Activated naive CD8-positive, alpha-beta T cell treated with anti-CD3 and anti-CD28 coated beads for 36 hours (primary cell): Measurements from ENCODE around the gene INSC. TPM values are rescaled to one million over a fixed set of nuclear protein-coding genes. Genes with fewer than 3 reads are reported as not detected.

Experiments
- DNase-seq: peaks from one replicate; pipeline ENCODE4 v3.0.0; 2021
- H3K27ac Mint-ChIP-seq: one replicate; pipeline ENCODE4 v1.8.0; 2022; ENCODE audit warnings: mild to moderate bottlenecking, moderate library complexity, mixed read lengths
- H3K27me3 Mint-ChIP-seq: one replicate; pipeline ENCODE4 v1.8.0; 2022; ENCODE audit warnings: mild to moderate bottlenecking, mixed read lengths
- H3K36me3 Mint-ChIP-seq: one replicate; pipeline ENCODE4 v1.8.0; 2021; ENCODE audit warnings: mild to moderate bottlenecking, mixed read lengths
- H3K4me1 Mint-ChIP-seq: one replicate; pipeline ENCODE4 v1.8.0; 2021; ENCODE audit warnings: mixed read lengths
- H3K4me3 Mint-ChIP-seq: one replicate; pipeline ENCODE4 v1.8.0; 2022; ENCODE audit warnings: mild to moderate bottlenecking, moderate library complexity, mixed read lengths
- H3K9me3 Mint-ChIP-seq: one replicate; pipeline ENCODE4 v1.8.0; 2022; ENCODE audit warnings: mixed read lengths
- total RNA-seq, 2 experiments: library from RNA; stranded (reverse); gene quantifications; one replicate each; pipeline ENCODE4 v1.2.3, GENCODE V29; 2021

INSC gene
- total RNA-seq, 2 experiments from 2014 or later = 0.27 to 0.30 TPM

DNA sequence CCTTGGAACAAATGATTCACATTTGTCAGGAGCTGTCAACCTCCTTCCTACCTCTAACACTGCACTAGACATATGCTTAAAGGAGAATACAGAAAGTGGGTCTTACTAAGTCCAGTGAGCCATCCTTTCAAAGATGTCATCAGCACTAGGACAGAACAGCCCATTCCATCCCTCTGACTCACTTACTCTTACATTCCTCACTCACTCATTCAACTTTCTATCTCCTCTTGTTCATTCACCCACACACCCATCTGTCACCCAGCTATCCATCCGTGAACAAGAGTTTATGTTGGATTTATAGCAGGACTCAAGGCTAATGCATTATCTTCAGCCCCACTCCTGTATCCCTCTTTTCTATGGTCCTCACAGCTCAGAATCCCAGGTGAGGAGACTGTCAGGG lies 9.1 kb downstream of the INSC start:
- no peak overlapping the region for H3K27ac Mint-ChIP-seq
- H3K9me3 Mint-ChIP-seq = no peaks in the 10 kb centered on the region
- no peak for DNase-seq
- H3K4me3 Mint-ChIP-seq = no peak overlapping the region
- peaks cover 5% of the 10 kb centered on the region for H3K4me1 Mint-ChIP-seq
- H3K36me3 Mint-ChIP-seq = no peaks in the 10 kb centered on the region
- peaks cover 20% of the 10 kb centered on the region for H3K27me3 Mint-ChIP-seq

DNA sequence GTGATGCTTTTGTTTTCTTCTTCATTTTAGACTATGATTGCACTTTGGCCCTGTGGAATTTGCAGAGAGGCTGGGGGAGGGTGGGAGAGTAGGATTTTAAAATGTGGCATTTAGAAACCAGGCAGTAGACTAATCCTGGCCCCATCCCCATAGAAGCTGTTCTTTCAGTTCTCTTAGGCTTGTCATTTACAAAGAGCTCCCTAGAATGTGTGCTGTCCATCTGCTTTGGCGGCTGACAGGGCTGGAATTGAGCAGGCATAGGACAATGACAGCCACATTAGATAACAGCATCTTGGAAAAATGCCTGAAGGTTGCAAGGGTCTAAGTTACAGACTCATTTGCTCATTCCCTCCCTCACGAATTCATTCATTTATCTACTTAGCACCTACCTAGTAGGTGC lies 9.8 kb downstream of the INSC start:
- Mint-ChIP-seq H3K36me3 (no peaks in the 10 kb centered on the region), H3K4me1 (peaks cover under 1% of the 10 kb centered on the region), H3K27me3 (peaks cover 16% of the 10 kb centered on the region), H3K27ac (no peak overlapping the region), H3K9me3 (no peaks in the 10 kb centered on the region), H3K4me3 (no peak overlapping the region)
- no peak for DNase-seq

DNA sequence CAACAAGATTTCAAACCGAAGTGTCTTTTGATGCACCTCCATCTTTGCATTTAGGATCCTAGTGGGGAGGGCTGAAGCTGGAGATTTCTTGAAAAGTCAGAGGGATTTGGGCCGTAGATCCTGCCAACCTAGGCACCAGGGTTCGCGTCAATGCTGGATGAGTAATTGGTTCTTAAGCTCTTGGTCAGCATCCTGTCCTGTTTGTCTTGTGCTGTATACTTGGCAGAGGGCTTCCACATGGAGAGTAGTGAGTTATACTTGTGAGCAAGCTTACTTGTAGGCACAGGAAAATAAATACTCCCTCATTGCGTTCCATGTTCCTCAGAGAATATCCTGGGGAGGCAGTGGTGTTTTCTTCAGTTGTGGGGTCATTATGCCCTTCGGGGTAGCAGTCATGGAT lies 12.6 kb downstream of the INSC start:
- DNase-seq = no peak
- Mint-ChIP-seq H3K4me1 (no peaks in the 10 kb centered on the region), H3K36me3 (no peaks in the 10 kb centered on the region), H3K4me3 (no peak overlapping the region), H3K9me3 (no peaks in the 10 kb centered on the region), H3K27me3 (peaks cover 10% of the 10 kb centered on the region), H3K27ac (no peak overlapping the region)

DNA sequence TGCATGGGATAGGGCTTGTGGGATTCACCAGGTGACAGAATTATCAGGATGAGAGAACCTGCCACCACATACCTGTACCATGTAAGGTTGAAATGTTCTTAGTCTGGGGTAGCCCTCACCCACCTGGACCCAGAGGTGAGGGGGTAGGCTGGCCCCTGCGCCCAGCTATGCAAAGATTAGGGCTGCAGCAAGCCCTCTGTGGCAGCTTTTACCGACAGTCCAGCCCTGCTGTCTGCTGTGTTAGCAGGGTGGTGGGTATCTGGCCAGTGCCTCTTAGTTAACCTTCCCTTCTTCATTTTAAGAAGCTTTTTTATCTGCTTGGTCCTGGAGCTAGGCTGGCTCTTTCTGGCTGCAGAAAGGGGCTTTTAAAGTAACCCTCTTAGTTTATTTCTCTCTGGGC lies 13.9 kb downstream of the INSC start:
- no peak for DNase-seq
- Mint-ChIP-seq H3K27ac (no peak overlapping the region), H3K4me3 (no peak overlapping the region), H3K27me3 (peaks cover 12% of the 10 kb centered on the region), H3K36me3 (no peaks in the 10 kb centered on the region), H3K9me3 (no peaks in the 10 kb centered on the region), H3K4me1 (no peaks in the 10 kb centered on the region)

DNA sequence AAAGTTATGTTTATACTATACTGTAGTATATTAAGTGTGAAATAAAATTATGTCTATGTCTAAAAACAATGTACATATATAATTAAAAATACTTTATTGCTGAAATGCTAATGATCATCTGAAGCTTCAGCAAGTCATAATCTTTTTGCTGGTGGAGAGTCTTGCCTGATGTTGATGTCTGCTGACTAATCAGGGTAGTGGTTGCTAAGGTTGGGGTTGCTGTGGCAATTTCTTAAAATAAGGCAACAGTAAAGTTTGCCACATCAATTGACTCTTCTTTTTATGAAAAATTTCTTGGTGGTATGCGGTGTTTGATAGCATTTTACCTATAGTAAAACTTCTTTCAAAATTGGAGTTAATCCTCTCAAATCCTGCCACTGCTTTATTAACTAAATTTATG lies 21.4 kb downstream of the INSC start:
- Mint-ChIP-seq H3K4me1 (no peaks in the 10 kb centered on the region), H3K27me3 (peaks cover 15% of the 10 kb centered on the region), H3K27ac (no peak overlapping the region), H3K9me3 (no peaks in the 10 kb centered on the region), H3K4me3 (no peak overlapping the region), H3K36me3 (no peaks in the 10 kb centered on the region)
- no peak for DNase-seq

DNA sequence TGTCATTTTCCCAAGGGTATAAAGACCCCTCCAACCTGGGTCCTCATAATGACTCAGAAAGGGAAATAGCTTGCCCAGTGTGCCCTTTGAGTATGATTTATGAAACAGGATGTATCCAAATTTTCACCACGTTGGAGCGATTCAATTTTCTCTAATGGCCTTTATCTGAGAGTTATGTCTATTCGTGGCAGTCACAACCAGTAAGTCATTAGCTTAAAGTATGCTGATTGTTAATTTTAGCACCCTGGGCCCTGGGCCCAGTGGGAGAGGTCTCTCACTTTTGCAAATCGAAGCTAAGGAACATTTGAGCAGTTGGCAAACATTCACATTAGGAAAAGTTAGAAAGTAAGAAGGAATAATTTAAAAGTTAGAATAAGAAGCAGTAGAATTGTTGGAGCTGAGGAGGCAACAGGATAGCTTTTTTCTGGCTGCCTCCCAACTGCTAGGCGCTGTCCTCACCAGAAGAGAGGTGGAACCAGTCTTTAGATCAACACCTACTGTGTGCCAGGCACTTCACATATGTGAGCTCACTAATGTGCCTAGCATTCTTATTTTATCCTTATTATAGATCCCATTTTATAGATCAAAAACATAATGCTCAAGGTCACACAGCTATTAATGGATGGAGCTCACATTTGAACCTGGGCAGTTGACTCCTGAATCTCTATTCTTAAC lies 24.5 kb downstream of the INSC start:
- Mint-ChIP-seq H3K9me3 (no peaks in the 10 kb centered on the region), H3K4me3 (no peak overlapping the region), H3K27ac (no peak overlapping the region), H3K36me3 (no peaks in the 10 kb centered on the region), H3K27me3 (peaks cover 3% of the 10 kb centered on the region), H3K4me1 (no peaks in the 10 kb centered on the region)
- DNase-seq = no peak

DNA sequence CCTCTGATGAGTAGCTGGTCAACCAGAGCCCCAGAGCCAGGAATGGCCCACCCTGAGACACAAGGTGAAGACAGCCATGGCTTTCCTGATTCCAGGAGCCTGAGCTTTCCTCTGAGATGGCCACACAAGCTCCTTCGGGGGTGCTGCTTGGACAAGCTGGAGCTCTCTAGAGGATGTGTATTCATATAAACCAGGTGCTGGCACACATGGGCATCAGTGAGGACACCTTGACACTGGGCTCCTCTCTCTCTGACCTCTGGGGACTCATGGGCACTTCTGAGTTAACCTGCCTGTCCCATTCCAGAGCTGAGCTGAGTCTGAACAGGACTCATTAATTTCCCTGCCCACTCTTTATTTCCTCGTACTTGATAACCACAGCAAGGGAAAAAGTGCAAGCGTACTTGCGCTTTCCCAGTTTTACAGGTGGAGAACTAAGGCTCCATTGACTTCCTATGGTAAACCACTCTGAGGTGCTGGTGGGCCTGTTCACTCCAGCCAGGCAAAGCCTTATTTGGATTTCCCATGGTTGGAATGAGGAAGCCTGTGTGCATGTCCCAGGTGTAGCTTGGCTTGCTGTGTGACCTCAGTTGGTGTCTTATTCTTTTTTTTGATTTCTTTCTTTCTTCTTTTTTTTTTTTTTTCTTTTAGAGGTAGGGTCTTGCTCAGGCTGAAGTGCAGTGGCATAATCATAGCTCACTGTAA lies 25.4 kb downstream of the INSC start:
- H3K9me3 Mint-ChIP-seq = no peaks in the 10 kb centered on the region
- no peak overlapping the region for H3K27ac Mint-ChIP-seq
- H3K27me3 Mint-ChIP-seq = peaks cover 3% of the 10 kb centered on the region
- no peak overlapping the region for H3K4me3 Mint-ChIP-seq
- no peaks in the 10 kb centered on the region for H3K36me3 Mint-ChIP-seq
- no peak for DNase-seq
- H3K4me1 Mint-ChIP-seq = no peaks in the 10 kb centered on the region

DNA sequence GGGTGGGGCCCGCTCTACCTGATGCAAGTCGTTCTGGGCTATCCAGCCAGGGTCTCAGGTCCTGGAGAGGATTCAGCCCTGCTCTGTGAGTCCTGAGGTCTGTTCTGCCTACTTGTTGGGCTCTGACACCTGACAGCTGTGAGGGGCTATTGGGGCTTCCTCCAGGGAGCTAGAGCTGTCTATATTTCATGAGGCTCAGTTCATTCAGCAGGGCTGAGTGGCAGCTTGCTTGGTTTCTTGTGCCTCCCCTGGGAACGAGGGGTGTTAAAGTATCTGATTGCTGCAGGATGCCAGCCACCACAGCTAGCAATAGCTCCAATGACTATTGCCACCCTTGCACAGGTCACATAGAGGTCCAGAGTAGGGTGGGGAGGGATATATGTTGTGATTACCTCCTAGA lies 26.7 kb downstream of the INSC start:
- H3K4me3 Mint-ChIP-seq = no peak overlapping the region
- peaks cover 3% of the 10 kb centered on the region for H3K27me3 Mint-ChIP-seq
- no peak for DNase-seq
- no peak overlapping the region for H3K27ac Mint-ChIP-seq
- H3K9me3 Mint-ChIP-seq = no peaks in the 10 kb centered on the region
- no peaks in the 10 kb centered on the region for H3K36me3 Mint-ChIP-seq
- no peaks in the 10 kb centered on the region for H3K4me1 Mint-ChIP-seq

DNA sequence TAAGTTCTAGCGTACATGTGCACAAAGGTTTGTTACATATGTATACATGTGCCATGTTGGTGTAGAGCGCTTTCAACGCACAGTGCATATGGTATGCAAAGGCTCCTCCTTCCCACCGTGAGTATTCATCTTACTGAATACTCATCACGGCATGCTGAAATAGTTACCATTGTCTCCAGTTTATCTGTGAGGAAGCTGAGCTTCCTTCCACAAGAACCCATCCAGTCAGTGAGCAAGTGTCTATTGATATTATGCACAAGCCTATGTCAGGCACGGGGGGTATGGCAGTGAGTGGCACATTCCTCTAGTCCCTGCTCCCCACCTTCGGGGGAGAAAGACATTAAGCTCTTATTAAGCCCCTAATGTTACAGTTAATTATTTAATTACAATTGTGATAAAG lies 28.1 kb downstream of the INSC start:
- no peak overlapping the region for H3K27ac Mint-ChIP-seq
- no peaks in the 10 kb centered on the region for H3K36me3 Mint-ChIP-seq
- H3K4me1 Mint-ChIP-seq = no peaks in the 10 kb centered on the region
- no peaks in the 10 kb centered on the region for H3K9me3 Mint-ChIP-seq
- no peak for DNase-seq
- no peak overlapping the region for H3K4me3 Mint-ChIP-seq
- H3K27me3 Mint-ChIP-seq = no peaks in the 10 kb centered on the region

DNA sequence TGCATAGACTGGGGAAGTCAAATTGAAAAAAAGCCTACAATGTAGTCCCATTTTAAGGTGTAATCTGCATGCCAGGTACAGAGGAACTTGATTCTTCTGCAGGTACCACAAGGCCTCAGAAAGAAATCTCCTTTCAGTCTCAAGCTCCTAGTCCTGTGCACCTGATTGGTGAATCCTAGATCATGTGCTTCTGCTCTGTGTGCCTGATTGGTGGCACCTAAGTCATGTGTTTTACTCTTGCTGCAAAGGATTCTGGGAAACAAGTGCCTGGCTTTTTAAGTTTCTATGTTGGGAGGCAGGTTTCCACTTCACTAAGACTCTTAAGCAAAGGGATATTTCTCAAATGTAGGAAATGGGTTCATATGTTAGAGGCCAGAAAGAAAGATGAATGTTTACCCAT lies 29.1 kb downstream of the INSC start:
- no peaks in the 10 kb centered on the region for H3K4me1 Mint-ChIP-seq
- no peak overlapping the region for H3K27ac Mint-ChIP-seq
- no peak for DNase-seq
- no peaks in the 10 kb centered on the region for H3K36me3 Mint-ChIP-seq
- no peaks in the 10 kb centered on the region for H3K27me3 Mint-ChIP-seq
- no peaks in the 10 kb centered on the region for H3K9me3 Mint-ChIP-seq
- H3K4me3 Mint-ChIP-seq = no peak overlapping the region

DNA sequence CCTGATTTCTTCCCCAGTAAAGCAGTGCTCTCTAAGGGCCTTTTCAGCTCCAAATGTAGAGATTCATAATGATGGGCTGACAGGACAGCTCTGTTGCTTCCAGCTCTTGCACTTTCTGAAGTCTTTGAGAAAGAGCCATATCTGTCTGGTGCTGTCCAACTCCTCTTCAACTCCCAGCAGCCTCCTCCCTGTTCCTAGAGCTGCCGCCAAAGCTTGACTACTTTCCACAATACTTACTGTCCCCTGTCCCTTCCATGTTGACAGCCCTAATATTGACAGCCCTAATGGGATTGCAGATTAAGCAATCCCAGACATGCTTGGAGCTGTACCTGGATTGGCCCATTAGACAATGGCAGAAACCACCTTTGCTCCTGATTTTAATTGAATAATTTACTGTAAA lies 29.6 kb downstream of the INSC start:
- H3K27ac Mint-ChIP-seq = no peak overlapping the region
- no peaks in the 10 kb centered on the region for H3K4me1 Mint-ChIP-seq
- no peak for DNase-seq
- H3K36me3 Mint-ChIP-seq = no peaks in the 10 kb centered on the region
- H3K4me3 Mint-ChIP-seq = no peak overlapping the region
- no peaks in the 10 kb centered on the region for H3K27me3 Mint-ChIP-seq
- no peaks in the 10 kb centered on the region for H3K9me3 Mint-ChIP-seq

DNA sequence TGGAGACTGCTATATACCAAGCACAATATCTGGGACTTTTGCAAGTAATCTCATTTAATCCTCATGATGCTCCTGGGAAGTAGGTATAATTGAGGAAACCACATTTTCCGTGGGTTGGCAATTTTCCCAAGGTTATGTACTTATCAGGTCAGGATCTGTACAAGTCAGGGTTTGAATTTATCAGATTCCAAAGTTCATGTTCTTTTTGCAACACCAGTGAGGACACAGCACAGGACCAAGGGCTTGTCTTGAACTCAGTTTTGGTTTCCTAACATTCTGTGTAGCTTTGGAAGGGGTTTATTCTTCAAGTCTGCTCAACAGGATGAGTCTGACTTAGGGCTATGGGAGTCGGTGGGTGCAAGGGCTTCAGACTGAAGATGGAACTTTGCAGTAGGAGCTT lies 30.4 kb downstream of the INSC start:
- no peak for DNase-seq
- Mint-ChIP-seq H3K27me3 (no peaks in the 10 kb centered on the region), H3K9me3 (no peaks in the 10 kb centered on the region), H3K27ac (no peak overlapping the region), H3K4me1 (peaks cover 2% of the 10 kb centered on the region), H3K4me3 (no peak overlapping the region), H3K36me3 (no peaks in the 10 kb centered on the region)

DNA sequence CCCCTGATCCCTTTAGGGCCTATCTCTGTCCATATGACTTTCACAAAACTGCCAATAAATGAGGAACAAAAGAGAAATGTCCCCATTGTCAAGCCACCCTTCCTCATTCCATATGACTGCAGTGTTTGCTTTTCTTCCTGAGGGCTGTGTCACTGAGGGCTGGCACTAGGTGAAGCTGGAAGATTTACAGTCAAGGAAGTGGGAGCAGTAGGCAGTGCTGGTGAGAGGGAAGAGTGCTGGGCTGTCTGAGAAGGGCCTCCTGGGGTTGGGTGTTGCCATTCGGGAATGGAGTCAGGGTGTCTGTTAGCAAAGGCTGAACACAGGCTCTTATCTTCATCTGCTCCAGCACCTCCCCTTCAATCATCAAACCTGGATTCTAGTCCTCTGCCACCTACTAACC lies 30.9 kb downstream of the INSC start:
- no peaks in the 10 kb centered on the region for H3K9me3 Mint-ChIP-seq
- H3K36me3 Mint-ChIP-seq = no peaks in the 10 kb centered on the region
- peaks cover 6% of the 10 kb centered on the region for H3K4me1 Mint-ChIP-seq
- H3K27me3 Mint-ChIP-seq = no peaks in the 10 kb centered on the region
- no peak overlapping the region for H3K27ac Mint-ChIP-seq
- no peak for DNase-seq
- no peak overlapping the region for H3K4me3 Mint-ChIP-seq

DNA sequence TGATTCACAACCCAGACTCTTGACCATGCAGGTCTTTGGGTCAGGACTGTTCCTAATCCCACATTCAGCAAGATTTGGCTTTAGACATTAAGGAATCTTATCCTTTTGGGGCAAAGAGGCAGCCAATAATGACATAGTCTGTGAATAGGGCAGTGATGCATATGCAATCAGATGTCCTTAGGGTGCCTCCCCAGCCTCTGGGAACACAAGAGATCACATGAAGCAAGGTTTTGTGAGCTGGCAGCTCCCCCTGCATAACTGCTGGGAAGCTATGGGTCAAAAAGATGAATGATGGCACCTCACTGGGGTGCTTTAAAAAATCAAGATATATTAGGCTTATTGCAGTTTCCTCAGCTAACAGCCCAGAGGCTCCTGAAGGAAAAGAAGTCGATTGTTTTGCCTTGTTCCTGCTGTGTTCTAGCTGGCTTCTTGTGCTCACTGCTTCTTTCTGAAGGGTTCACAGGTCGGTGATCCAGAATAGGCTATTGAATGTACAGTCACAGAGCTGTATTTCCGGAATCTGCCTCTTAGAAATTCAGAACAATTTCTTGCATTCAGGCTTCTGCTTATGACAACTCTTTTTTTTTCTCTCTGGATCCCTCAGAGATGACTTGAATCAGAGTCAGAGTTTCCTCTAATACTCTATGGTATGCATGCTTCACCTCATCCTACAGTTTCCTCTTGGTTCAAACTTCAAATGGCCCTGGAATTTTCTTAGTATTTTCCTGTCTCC lies 31.7 kb downstream of the INSC start:
- Mint-ChIP-seq H3K27ac (no peak overlapping the region), H3K4me1 (peaks cover 10% of the 10 kb centered on the region), H3K27me3 (no peaks in the 10 kb centered on the region), H3K36me3 (no peaks in the 10 kb centered on the region), H3K9me3 (no peaks in the 10 kb centered on the region), H3K4me3 (no peak overlapping the region)
- DNase-seq = no peak

DNA sequence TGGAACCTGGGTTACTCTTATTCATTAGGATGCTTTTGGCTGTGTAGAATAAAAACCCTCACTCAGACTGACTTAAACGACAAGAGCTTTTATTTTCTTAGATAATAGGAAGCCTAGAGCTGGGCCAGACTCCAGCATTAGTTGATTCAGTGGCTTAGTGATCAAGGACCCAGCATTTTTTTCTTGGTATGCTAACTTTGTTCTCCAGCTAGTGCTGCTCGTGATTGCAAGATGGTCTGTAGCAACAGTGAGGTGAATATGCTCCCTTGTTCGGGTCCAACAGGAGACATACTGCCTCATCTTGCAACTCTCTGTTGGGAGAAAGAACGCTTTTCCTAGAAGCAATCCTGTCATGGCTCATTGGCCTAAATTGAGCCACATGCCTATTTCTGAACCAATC lies 33.4 kb downstream of the INSC start:
- no peaks in the 10 kb centered on the region for H3K36me3 Mint-ChIP-seq
- no peak overlapping the region for H3K27ac Mint-ChIP-seq
- H3K4me3 Mint-ChIP-seq = no peak overlapping the region
- no peaks in the 10 kb centered on the region for H3K27me3 Mint-ChIP-seq
- no peak for DNase-seq
- no peaks in the 10 kb centered on the region for H3K9me3 Mint-ChIP-seq
- H3K4me1 Mint-ChIP-seq = peaks cover 10% of the 10 kb centered on the region

DNA sequence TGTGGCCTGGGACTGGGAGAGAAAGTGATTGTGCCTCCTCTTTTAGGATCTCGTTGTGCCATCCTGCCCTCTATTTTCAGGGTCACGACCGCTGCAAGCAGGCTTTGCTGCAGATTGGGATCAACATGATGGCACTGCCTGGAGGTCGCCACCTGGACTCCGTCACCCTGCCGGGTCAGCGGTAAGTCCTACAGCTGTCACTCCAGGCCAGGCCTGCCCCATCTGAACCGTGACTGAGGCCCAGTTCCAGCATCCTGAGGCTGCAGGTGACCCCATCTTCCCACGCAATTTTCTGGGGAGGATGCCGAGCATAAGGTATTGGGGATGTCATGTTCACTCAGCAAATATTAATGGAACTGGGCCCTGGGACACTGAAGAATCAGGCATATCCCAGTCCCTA lies 34.3 kb downstream of the INSC start:
- H3K27ac Mint-ChIP-seq = no peak overlapping the region
- H3K4me3 Mint-ChIP-seq = no peak overlapping the region
- H3K36me3 Mint-ChIP-seq = no peaks in the 10 kb centered on the region
- peaks cover 10% of the 10 kb centered on the region for H3K4me1 Mint-ChIP-seq
- no peaks in the 10 kb centered on the region for H3K27me3 Mint-ChIP-seq
- H3K9me3 Mint-ChIP-seq = no peaks in the 10 kb centered on the region
- DNase-seq = no peak
